WI38 (cell line): ENCODE results near the gene SPTB.

Source experiments
- H3K4me3 ChIP-seq: 2 replicates; pipeline ENCODE4 v1.5.1; 2011; ENCODE audit warnings: low read depth, mild to moderate bottlenecking, control low read depth, low read length
- TF ChIP-seq, protein P1 (sequence below): IDR thresholded peaks from 2 replicates; pipeline ENCODE4 v1.5.1; 2012; ENCODE audit warnings: low read depth, mild to moderate bottlenecking, control low read depth, low read length

SPTB gene

DNA sequence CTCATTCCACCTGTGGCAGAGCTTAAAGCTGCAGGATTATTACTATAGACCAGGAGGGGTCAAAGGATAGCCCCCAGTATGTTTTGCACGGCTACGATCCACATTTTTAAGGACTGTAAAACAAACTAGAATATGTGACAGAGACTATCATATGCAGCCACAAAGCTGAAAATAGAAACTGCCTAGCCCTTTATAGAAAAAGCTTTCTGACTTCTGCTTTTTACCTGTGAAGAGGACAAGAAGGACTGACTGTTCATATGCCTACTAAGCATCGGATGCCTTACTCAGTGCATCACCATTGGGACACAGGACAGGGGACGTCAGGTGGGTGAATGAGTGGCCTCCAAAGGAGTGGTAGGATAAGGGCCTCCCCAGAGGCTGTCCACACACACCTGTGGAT is 29.8 kb downstream of the SPTB start:
- TF ChIP-seq, protein P1, sequence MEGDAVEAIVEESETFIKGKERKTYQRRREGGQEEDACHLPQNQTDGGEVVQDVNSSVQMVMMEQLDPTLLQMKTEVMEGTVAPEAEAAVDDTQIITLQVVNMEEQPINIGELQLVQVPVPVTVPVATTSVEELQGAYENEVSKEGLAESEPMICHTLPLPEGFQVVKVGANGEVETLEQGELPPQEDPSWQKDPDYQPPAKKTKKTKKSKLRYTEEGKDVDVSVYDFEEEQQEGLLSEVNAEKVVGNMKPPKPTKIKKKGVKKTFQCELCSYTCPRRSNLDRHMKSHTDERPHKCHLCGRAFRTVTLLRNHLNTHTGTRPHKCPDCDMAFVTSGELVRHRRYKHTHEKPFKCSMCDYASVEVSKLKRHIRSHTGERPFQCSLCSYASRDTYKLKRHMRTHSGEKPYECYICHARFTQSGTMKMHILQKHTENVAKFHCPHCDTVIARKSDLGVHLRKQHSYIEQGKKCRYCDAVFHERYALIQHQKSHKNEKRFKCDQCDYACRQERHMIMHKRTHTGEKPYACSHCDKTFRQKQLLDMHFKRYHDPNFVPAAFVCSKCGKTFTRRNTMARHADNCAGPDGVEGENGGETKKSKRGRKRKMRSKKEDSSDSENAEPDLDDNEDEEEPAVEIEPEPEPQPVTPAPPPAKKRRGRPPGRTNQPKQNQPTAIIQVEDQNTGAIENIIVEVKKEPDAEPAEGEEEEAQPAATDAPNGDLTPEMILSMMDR, result no peak
- H3K4me3 ChIP-seq, result no peak overlapping the region

DNA sequence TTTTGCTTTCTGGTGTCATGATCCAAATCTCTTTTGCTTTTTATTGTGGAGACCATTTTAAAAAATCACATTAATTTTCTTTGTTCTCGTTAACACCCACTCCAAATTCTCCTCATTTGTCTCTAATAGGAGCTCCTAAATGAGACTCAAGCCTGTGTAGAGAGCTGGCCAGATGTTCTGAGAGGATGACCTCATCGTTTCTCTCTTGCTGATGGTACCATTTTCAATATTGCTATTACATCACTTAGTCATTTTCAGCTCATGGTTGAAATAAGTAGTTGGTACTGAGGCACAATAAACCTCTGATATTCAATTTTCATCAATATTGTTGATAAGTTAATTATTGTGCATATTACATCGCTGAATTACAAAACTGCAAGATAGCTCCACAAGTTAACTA is 31.5 kb downstream of the SPTB start:
- H3K4me3 ChIP-seq, result no peak overlapping the region
- TF ChIP-seq, protein P1, result no peak

DNA sequence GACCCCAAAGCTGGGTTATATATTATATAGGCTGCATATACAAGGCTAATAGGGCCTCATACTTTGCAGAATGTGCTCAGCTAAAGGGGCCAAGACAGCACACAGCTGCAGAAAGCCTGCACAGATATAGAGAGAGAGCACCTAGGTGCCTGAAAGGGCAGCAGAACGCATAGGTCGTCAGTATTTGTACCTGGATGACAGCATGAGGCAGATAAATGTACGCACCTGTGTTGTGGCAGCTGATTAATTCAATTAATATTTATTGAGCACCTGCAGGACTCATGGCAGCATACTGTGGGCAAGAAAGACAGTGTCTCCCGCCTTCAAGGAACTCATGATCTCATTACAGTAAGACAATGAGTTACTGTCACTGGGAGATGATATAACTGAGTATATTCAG is 33.4 kb downstream of the SPTB start:
- no peak overlapping the region for H3K4me3 ChIP-seq
- TF ChIP-seq, protein P1, result no peak

DNA sequence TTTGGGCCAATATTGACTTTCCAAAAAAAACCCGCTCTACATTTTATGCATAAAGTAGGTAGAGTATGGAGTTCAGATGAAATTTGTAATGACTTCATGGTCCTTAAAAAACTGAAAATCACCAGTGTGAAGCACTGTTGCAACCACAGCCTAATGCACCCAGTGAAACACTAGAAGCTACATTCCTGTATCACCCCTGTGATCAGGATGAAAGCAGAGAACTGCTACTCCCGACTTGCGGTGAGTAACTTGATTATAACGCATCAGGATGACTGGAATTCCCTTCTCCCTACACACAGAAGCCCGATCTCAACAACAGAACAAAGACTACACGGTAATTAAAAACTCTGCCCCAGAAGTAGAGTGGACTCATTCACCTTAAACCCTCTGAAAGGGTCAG is 33.8 kb downstream of the SPTB start:
- H3K4me3 ChIP-seq, result no peak overlapping the region
- TF ChIP-seq, protein P1, result no peak

DNA sequence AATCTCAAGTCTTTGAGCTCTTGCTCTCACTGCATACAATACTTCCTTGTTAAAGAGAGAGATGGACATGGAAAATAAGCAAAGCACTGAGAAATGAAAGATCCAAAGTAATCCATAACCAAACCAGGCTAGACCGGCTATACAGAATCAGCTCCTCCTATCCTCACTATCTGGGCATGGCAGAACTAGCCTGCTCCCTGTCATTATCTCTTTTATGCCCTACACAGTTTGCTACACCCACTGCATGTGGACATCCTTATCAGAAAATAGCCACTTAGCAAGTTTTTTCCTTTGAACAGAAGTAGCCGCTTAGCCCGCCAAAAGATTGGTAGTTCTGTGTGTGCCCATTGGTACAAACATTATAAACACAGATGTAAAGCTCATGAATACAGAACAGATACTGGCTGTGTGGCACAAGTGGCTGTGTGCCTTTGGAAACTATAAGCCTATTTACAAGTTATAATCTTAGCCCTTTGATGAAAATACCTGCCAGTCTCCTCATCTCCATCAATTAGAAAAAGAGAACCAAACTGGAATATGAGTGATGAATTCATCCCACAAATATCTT is 34.7 kb downstream of the SPTB start:
- TF ChIP-seq, protein P1, result no peak
- no peak overlapping the region for H3K4me3 ChIP-seq

DNA sequence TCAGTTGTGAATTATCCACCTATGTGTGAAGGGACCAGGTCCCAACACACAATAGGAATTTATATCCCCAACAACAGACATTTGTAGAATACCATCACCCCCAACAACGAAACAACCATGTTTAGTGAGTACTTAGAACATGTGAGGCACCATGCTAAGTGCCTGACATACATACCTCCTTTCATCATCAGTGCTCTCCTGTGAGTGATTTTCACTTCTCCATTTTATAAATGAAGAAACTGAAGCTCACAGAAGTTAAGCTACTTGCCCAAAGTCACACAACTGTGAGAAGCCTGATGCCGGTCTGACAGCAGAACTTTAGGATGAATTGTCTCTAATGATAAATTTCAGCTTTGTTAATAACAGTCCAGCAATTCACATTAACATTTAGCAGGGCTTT is 35.4 kb downstream of the SPTB start:
- TF ChIP-seq, protein P1, result no peak
- no peak overlapping the region for H3K4me3 ChIP-seq

DNA sequence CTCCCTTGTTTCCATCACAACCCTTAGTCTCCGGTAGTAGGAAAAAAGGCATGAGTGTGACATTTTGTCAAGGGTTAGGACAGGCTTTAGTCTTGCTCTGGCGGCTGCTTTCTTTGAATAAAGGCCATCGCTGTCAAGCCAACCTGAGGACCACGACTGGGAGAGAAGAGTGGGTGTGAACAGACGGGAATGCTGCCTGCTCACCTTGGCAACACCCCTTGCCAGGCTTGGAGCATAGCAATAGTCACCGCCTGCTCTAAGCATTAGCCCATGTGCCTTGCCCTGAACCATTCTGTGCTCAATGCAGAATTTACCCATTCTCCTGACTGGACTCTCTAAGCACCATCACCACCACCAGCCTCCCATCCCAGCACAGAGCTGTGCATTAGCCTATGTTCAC is 36.2 kb downstream of the SPTB start:
- TF ChIP-seq, protein P1, result no peak

More for the DNA sequence above, 36.2 kb downstream of the SPTB start:
- H3K4me3 ChIP-seq, result no peak overlapping the region
